Measurements from ENCODE around the gene KCNS1.

Gene KCNS1

DNA sequence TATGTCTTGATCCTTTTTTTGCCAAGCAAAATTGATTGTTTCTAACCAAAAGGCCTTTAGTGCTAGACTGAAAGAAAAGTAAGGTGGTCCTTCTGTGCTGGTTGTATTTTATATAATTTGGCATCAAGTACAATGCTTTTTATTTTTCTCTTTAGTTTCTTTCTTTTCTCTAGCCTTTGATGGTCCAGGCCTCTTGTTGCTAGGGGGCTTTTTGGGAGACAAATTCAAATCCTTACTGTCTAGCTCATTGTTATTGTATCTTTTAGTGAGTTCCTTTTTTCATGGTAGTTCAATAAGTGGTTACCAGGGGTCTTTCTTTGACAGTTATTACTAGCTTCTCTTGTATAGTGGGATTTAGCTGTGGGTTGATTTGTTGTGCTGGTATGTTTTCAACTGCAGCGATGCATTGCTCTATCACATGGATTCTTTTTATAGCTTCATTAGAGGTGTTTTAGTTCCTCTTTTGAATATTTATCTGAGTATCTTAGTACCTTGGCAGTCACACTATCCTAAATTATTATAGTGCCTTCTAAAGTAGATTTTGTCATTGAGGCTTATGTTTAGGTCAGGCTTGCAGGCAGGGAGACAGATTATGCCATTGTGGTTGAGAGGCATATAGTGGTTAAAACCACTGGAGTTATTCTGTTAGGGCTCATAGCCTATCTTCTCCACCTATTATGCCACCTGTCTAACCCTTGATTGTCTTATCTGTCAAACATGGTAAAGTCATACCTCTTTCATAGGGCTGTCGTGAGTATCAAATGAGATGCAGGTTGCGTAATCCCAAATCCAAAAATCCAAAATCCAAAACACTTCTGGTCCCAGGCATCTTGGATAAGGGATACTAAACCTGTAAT is 49.5 kb downstream of the KCNS1 start:
- no peak for DNase-seq (ENCODE audit: low read depth in 1 of 2, low spot score in 1 of 2)

GRCh38 chr20:45049904-45050471 is 50.9 kb downstream of the KCNS1 start:
- no peak for DNase-seq (ENCODE audit: low read depth in 1 of 2, low spot score in 1 of 2)

- DNase-seq (ENCODE audit: low read depth in 1 of 2, low spot score in 1 of 2) = no peak
Measured at GRCh38 chr20:45049438-45049837, 51.5 kb downstream of the KCNS1 start.

- no peak for DNase-seq (ENCODE audit: low read depth in 1 of 2, low spot score in 1 of 2)
Measured at GRCh38 chr20:45047581-45048119, 53.3 kb downstream of the KCNS1 start.

DNA sequence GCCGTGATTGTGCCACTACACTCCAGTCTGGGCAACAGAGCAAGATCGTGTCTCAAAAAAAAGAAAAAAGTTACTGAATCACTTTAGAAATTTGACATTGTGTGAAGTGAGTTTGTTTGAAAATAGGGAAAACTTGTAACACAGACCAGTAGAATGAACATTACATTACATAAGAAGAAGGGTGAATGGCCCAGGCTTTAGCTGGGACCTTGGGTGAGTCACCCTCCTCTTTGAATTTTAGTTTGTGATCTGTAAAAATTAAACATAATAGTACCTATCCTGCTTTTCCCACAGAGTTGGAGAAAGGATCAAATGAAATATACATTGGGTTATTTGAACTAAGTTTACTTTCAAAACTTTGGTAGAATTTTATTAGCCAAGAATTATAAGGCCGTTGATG is 56.3 kb downstream of the KCNS1 start:
- no peak for DNase-seq (ENCODE audit: low read depth in 1 of 2, low spot score in 1 of 2)

GRCh38 chr20:45044084-45044573 is 56.8 kb downstream of the KCNS1 start:
- no peak for DNase-seq (ENCODE audit: low read depth in 1 of 2, low spot score in 1 of 2)

- no peak for DNase-seq (ENCODE audit: low read depth in 1 of 2, low spot score in 1 of 2)
Measured at GRCh38 chr20:45042978-45043377, 57.9 kb downstream of the KCNS1 start.

All from stimulated activated CD4-positive, alpha-beta T cell treated with anti-CD3 and anti-CD28 coated beads, Interleukin-15, amount 100 ng/mL, for 1 hour (primary cell).